ENCODE measurements around the gene AOC1. TPM values are rescaled to one million over a fixed set of nuclear protein-coding genes. Genes with fewer than 3 reads are reported as not detected.
"Not testable (repeated sequence)": the region's sequence is repeated elsewhere in the genome, so short reads cannot be mapped to it uniquely, and the experiment has no call there.

The AOC1 gene
- polyA plus RNA-seq, 2 of the 4 experiments (the other 2 are of a cell fraction), result not detected

GRCh38 chr7:150806454-150806853 lies 45.9 kb upstream of the AOC1 start:
- Histone ChIP-seq H3K9me3 (peaks cover 5% of the 10 kb centered on the region; the same call in 1 of the 3 replicates), H3K27ac (no peak overlapping the region), H3K4me1 (no peaks in the 10 kb centered on the region), H3K4me2 (no peak overlapping the region), H3K4me3 (no peak overlapping the region)
- CTCF ChIA-PET, result no interaction called here
- DNase-seq (ENCODE audit: low read depth in 1 of 2, low spot score in 1 of 2) (no peak), ATAC-seq (no peak), FAIRE-seq (no peak)
- POLR2A ChIA-PET, result no interaction called here
- TF ChIP-seq GATA3 (IDR thresholded peaks at IDR 0.05; ENCODE audit: borderline replicate concordance) (no peak), FOXS1 (CRISPR knock-in tag; IDR thresholded peaks at IDR 0.05) (no peak), CHD2 (IDR thresholded peaks at IDR 0.05; ENCODE audit: low read length, partially characterized antibody) (no peak), HES2 (IDR thresholded peaks at IDR 0.05) (no peak), ZNF302 (CRISPR knock-in tag; IDR thresholded peaks at IDR 0.05) (no peak), TP53 (CRISPR knock-in tag; IDR thresholded peaks at IDR 0.05) (no peak), POLR2A (IDR thresholded peaks at IDR 0.05; ENCODE audit: low read length) (no peak), TFCP2L1 (CRISPR knock-in tag; IDR thresholded peaks at IDR 0.05) (no peak), RCOR1 (IDR thresholded peaks at IDR 0.05; ENCODE audit: low read depth, low read length) (no peak), HMGXB4 (CRISPR knock-in tag; IDR thresholded peaks at IDR 0.05; ENCODE audit: borderline replicate concordance) (no peak)
- TF ChIP-seq, protein P1, sequence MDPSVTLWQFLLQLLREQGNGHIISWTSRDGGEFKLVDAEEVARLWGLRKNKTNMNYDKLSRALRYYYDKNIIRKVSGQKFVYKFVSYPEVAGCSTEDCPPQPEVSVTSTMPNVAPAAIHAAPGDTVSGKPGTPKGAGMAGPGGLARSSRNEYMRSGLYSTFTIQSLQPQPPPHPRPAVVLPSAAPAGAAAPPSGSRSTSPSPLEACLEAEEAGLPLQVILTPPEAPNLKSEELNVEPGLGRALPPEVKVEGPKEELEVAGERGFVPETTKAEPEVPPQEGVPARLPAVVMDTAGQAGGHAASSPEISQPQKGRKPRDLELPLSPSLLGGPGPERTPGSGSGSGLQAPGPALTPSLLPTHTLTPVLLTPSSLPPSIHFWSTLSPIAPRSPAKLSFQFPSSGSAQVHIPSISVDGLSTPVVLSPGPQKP (IDR thresholded peaks at IDR 0.05; ENCODE audit: low read depth, low read length), result no peak
- TF ChIP-seq, protein P2, sequence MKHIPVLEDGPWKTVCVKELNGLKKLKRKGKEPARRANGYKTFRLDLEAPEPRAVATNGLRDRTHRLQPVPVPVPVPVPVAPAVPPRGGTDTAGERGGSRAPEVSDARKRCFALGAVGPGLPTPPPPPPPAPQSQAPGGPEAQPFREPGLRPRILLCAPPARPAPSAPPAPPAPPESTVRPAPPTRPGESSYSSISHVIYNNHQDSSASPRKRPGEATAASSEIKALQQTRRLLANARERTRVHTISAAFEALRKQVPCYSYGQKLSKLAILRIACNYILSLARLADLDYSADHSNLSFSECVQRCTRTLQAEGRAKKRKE (CRISPR knock-in tag; IDR thresholded peaks at IDR 0.05; ENCODE audit: low read depth), result no peak
- WGBS (ENCODE audit: missing lambda C conversion rate), result 49% methylated on average over 3 of the region's 3 CpGs

DNA sequence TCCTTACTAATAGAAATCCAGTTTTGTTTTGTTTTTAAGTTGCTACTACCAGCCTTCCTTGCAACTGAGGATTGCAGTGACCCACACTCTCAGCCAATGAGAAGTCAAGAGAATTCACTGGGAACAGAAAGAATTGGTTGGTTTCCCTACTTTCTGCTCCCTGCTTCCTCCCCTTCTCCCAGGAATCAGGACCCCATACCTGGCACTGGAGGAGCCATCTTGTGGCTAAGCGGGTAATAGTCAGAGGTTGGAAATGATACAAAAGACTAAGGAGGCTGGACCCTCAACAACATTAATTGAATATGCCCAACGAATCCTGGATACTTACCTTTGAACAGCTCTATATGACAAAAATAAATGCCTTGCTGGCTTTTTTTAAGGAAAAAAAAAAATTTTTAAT lies 45.5 kb upstream of the AOC1 start:
- POLR2A ChIA-PET, result no interaction called here
- WGBS (ENCODE audit: missing lambda C conversion rate), result 23% methylated on average over 2 of the region's 2 CpGs
- Histone ChIP-seq H3K9me3 (peaks cover 5% of the 10 kb centered on the region; the same call in 1 of the 3 replicates), H3K27ac (no peak overlapping the region), H3K4me3 (no peak overlapping the region), H3K4me1 (no peaks in the 10 kb centered on the region), H3K4me2 (no peak overlapping the region)
- no peak for ATAC-seq
- no peak for DNase-seq (ENCODE audit: low read depth in 1 of 2, low spot score in 1 of 2)
- TF ChIP-seq NPAS2 (CRISPR knock-in tag; IDR thresholded peaks at IDR 0.05; ENCODE audit: borderline replicate concordance) (no peak), FOSL2 (IDR thresholded peaks at IDR 0.05) (no peak), FOSL2 (CRISPR knock-in tag; IDR thresholded peaks at IDR 0.05) (no peak), MAZ (IDR thresholded peaks at IDR 0.05; ENCODE audit: borderline replicate concordance, low read depth, low read length) (no peak), POLR2AphosphoS2 (conservative IDR thresholded peaks at IDR 0.05; ENCODE audit: low read length) (no peak), CBX2 (IDR thresholded peaks at IDR 0.05; ENCODE audit: borderline replicate concordance, low read depth) (no peak), CEBPB (IDR thresholded peaks at IDR 0.05) (no peak), MYC (IDR thresholded peaks at IDR 0.05; ENCODE audit: borderline replicate concordance, low read length) (no peak), EHF (CRISPR knock-in tag; IDR thresholded peaks at IDR 0.05) (no peak), RNF2 (IDR thresholded peaks at IDR 0.05; ENCODE audit: borderline replicate concordance, low read depth) (no peak), SREBF2 (IDR thresholded peaks at IDR 0.05) (no peak), CHD4 (IDR thresholded peaks at IDR 0.05; ENCODE audit: borderline replicate concordance) (no peak), NFE2L2 (conservative IDR thresholded peaks at IDR 0.05; ENCODE audit: low read length) (no peak), HDAC2 (IDR thresholded peaks at IDR 0.05) (no peak), TFCP2L1 (CRISPR knock-in tag; IDR thresholded peaks at IDR 0.05) (no peak), HOXA7 (CRISPR knock-in tag; IDR thresholded peaks at IDR 0.05) (no peak)
- TF ChIP-seq, protein P1 (IDR thresholded peaks at IDR 0.05; ENCODE audit: low read depth, low read length), result no peak
- CTCF ChIA-PET, result no interaction called here
- FAIRE-seq, result no peak

DNA sequence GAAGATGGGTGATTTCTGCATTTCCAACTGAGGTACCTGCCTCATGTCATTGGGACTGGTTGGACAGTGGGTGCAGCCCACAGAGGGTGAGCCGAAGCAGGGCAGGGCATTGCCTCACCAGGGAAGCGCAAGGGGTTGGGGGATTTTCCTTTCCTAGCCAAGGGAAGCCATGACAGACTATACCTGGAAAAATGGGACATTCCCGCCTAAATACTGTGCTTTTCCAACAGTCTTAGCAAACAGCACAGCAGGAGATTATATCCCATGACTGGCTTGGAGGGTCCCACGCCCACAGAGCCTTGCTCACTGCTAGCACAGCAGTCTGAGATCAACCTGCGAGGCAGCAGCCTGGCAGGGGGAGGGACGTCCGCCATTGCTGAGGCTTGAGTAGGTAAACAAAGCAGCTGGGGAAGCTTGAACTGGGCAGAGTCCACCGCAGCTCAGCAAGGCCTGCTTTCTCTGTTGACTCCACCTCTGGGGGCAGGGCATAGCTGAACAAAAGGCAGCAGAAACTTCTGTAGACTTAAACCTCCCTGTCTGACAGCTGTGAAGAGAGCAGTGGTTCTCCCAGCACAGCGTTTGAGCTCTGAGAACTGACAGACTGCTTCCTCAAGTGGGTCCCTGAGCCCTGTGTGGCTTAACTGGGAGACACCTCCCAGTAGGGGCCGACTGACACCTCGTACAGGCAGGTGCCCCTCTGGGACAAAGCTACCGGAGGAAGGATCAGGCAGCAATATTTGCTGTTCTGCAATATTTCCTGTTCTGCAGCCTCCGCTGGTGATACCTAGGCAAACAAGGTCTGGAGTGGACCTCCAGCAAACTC lies 44.5 kb upstream of the AOC1 start:
- CTCF ChIA-PET; DNase-seq (ENCODE audit: low read depth in 1 of 2, low spot score in 1 of 2); H3K4me2 ChIP-seq; ATAC-seq; FAIRE-seq; H3K4me1 ChIP-seq; H3K27ac ChIP-seq; POLR2A ChIA-PET; H3K4me3 ChIP-seq; H3K9me3 ChIP-seq: not testable (repeated sequence)
- WGBS (ENCODE audit: missing lambda C conversion rate), result 16% methylated on average over 13 of the region's 13 CpGs

Measured in A549 (cell line).